ENCODE data around the gene ADAMTS2. TPM values are rescaled to one million over a fixed set of nuclear protein-coding genes. Genes with fewer than 3 reads are reported as not detected.
A peak's percentile ranks its signal among the peaks of the same experiment; 100 is the strongest.

Gene ADAMTS2
- total RNA-seq, 4 donors from 2014 or later, result 2.3 to 10.6 (median 3.0) TPM

DNA sequence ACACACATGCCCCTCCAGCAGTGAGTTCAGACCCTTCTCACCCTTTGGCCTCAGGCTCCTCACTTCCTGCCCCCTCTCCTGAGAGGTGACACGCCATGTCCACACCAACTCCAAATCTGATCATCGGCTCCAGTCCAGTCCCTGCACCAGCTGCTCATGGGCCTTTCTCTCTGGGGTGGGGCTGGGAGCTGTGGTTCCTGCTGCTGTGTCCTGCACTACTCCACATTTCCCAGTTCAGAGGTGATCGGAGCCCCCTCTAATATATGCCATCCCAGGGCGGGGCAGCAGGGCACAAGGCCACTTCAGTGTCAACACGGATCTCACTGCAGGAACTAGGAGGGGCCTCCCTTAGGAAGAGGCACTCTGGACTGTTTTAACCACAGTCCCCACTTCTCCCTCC lies 91.5 kb downstream of the ADAMTS2 start:
- intact Hi-C loops (cut with DNase I; ENCODE audit: low total_unique reads), result no loop called here
- no peak overlapping the region for H3K4me3 ChIP-seq (ENCODE audit: low read depth, poor library complexity, severe bottlenecking)
- TF ChIP-seq, protein P1, sequence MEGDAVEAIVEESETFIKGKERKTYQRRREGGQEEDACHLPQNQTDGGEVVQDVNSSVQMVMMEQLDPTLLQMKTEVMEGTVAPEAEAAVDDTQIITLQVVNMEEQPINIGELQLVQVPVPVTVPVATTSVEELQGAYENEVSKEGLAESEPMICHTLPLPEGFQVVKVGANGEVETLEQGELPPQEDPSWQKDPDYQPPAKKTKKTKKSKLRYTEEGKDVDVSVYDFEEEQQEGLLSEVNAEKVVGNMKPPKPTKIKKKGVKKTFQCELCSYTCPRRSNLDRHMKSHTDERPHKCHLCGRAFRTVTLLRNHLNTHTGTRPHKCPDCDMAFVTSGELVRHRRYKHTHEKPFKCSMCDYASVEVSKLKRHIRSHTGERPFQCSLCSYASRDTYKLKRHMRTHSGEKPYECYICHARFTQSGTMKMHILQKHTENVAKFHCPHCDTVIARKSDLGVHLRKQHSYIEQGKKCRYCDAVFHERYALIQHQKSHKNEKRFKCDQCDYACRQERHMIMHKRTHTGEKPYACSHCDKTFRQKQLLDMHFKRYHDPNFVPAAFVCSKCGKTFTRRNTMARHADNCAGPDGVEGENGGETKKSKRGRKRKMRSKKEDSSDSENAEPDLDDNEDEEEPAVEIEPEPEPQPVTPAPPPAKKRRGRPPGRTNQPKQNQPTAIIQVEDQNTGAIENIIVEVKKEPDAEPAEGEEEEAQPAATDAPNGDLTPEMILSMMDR (IDR thresholded peaks at IDR 0.05), result no peak
- TF ChIP-seq POLR2A (IDR thresholded peaks at IDR 0.05), result no peak
- DNase-seq (ENCODE audit: low spot score in 2 of 2), result peak in 1 of 2 donors; percentile 32
- 86 to 93% methylated on average over 4 to 5 of the region's 5 CpGs for WGBS, 2 donors

DNA sequence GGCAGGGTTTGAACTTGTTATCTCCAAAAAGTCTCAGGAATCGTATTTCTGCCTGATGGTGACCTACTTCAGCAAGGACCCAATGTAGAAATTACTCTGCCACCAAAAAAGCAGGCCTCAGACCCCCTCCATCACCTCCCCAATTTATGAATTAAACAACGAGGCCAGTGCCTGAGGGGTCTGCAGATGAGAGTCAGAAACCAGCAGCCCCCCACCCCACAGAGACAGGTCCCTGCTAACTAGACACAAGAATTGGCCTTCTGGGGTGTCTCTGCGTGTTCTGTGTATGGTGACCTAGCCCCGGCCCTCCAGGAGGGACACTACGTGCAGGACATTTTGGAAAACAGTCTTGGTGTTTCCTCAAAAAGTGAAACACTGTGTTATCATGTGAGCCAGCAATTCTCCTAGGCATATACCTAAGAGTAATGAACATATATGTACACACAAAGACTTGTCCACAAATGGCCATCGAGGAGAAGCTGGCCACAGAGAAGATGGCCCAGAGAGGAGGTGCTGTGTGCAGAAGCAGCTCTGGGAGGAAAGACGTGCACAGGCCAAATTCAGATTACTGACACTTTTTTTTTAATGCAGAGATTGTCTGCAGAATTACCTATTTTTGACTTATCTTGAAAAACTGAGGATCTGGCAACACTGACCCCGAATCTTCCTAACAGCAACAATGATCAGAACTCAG lies 93.8 kb downstream of the ADAMTS2 start:
- TF ChIP-seq, protein P1 (IDR thresholded peaks at IDR 0.05), result no peak
- TF ChIP-seq POLR2A (IDR thresholded peaks at IDR 0.05), result no peak
- WGBS, 2 donors, result 88 to 90% methylated on average over 8 of the region's 8 CpGs
- H3K4me3 ChIP-seq (ENCODE audit: low read depth, poor library complexity, severe bottlenecking), result no peak overlapping the region
- intact Hi-C loops (cut with DNase I; ENCODE audit: low total_unique reads), result no loop called here
- DNase-seq (ENCODE audit: low spot score in 2 of 2), result peak in 1 of 2 donors; percentile 53

DNA sequence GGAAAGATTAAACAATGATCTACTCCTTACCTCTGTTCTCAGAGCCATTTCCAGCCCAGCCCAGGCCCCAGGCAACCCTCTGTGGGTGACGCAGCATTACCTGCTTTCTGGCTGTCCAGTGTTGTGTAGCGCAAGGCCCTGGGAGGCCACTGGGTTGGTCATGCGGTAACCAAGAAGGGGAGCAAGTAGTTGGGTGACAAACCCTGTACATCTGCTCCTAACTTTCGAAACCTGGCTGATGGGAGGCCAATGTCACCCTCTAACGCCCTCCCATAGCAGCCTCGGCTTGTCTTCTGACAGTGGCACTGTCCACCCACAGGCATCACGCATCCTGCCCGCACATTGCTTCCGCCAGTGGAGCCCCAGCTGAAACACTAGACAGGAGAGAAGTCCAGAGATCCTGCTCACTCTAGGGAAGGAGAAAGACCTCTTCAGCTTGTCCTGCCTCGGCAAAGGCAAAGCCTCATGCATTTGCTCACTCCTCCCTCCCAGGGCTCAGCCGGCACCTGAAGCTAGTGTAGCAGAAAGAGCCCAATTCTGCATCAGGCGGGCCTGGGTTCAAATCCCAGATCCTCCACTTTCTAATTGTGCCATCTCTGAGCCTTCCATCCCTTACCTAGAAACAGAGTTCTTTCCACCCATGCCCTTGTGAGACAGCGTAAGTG lies 94.6 kb downstream of the ADAMTS2 start:
- DNase-seq (ENCODE audit: low spot score in 2 of 2), result peak in 1 of 2 donors; percentile 70
- WGBS, 2 donors, result 92 to 94% methylated on average over 13 of the region's 13 CpGs
- intact Hi-C loops (cut with DNase I; ENCODE audit: low total_unique reads), result no loop called here
- TF ChIP-seq POLR2A (IDR thresholded peaks at IDR 0.05), result no peak
- TF ChIP-seq, protein P1 (IDR thresholded peaks at IDR 0.05), result no peak
- no peak overlapping the region for H3K4me3 ChIP-seq (ENCODE audit: low read depth, poor library complexity, severe bottlenecking)

DNA sequence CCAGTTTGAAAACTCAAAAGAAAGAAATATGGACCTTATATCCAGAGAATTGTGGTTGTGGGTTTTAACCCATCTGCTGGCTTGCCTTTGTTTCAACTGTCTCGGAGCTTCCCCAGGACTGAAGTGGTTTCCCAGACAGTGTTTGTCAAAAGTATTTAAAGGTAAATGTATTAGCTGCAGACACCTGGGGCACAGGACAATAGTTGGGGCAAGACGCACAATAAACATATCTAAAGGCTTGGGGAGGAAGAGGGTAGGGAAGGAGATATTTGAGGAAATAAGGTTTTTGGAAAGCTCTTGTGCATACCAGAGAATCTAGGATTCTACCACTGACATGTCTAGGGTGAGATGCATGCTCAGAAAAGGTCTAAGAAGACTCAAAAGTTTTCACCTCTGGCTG lies 99.0 kb downstream of the ADAMTS2 start:
- 89 to 93% methylated on average over 2 of the region's 2 CpGs for WGBS, 2 donors
- no peak for TF ChIP-seq POLR2A (IDR thresholded peaks at IDR 0.05)
- TF ChIP-seq, protein P1 (IDR thresholded peaks at IDR 0.05), result no peak
- intact Hi-C loops (cut with DNase I; ENCODE audit: low total_unique reads), result no loop called here

DNA sequence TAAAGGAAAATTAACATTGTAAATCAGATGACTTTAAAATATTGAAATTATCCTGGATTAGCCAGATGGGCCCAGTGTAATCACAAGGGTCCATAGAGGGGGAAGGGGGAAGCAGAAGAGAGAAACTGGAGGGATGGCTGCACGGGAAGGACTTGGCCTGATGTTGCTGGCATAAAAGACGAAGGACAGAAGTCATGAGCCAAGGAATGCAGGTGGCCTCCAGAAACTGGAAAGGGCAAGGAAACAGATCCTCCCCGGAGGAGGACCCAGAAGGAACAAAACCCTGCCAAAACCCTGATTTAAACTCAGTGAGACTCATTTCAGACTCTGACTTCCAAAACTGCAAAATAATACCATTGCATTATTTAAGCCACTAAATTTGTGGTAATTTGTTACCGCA lies 100.2 kb downstream of the ADAMTS2 start:
- 79 to 88% methylated on average over 4 of the region's 4 CpGs for WGBS, 2 donors
- TF ChIP-seq POLR2A (IDR thresholded peaks at IDR 0.05), result no peak
- TF ChIP-seq, protein P1 (IDR thresholded peaks at IDR 0.05), result no peak
- peak in 1 of 2 donors; percentile 18 for DNase-seq (ENCODE audit: low spot score in 2 of 2)
- H3K4me3 ChIP-seq (ENCODE audit: low read depth, poor library complexity, severe bottlenecking), result no peak overlapping the region
- intact Hi-C loops (cut with DNase I; ENCODE audit: low total_unique reads), result no loop called here

More for the DNA sequence above, 99.0 kb downstream of the ADAMTS2 start:
- DNase-seq (ENCODE audit: low spot score in 2 of 2), result no peak
- no peak overlapping the region for H3K4me3 ChIP-seq (ENCODE audit: low read depth, poor library complexity, severe bottlenecking)

Measured in lower leg skin (tissue), 4 donors.